ENCODE data around the gene CAMTA1.

The CAMTA1 gene

GRCh38 chr1:6848816-6849215 lies 63.6 kb downstream of the CAMTA1 start:
- no peak overlapping the region for H3K4me3 ChIP-seq (ENCODE audit: low read depth, low read length)
- no peak for TF ChIP-seq CTCF (IDR thresholded peaks at IDR 0.05; ENCODE audit: borderline replicate concordance, insufficient read depth, low read depth, low read length)

GRCh38 chr1:6850537-6850936 lies 65.3 kb downstream of the CAMTA1 start:
- TF ChIP-seq CTCF (IDR thresholded peaks at IDR 0.05; ENCODE audit: borderline replicate concordance, insufficient read depth, low read depth, low read length): no peak
- H3K4me3 ChIP-seq (ENCODE audit: low read depth, low read length): no peak overlapping the region

- TF ChIP-seq CTCF (IDR thresholded peaks at IDR 0.05; ENCODE audit: borderline replicate concordance, insufficient read depth, low read depth, low read length): no peak
- no peak overlapping the region for H3K4me3 ChIP-seq (ENCODE audit: low read depth, low read length)
Observed at GRCh38 chr1:6852136-6852890, 67.1 kb downstream of the CAMTA1 start.

GRCh38 chr1:6854166-6854565 lies 68.9 kb downstream of the CAMTA1 start:
- no peak overlapping the region for H3K4me3 ChIP-seq (ENCODE audit: low read depth, low read length)
- TF ChIP-seq CTCF (IDR thresholded peaks at IDR 0.05; ENCODE audit: borderline replicate concordance, insufficient read depth, low read depth, low read length): no peak

GRCh38 chr1:6857831-6858230 lies 72.6 kb downstream of the CAMTA1 start:
- TF ChIP-seq CTCF (IDR thresholded peaks at IDR 0.05; ENCODE audit: borderline replicate concordance, insufficient read depth, low read depth, low read length): no peak
- H3K4me3 ChIP-seq (ENCODE audit: low read depth, low read length): no peak overlapping the region

GRCh38 chr1:6858596-6858995 lies 73.3 kb downstream of the CAMTA1 start:
- H3K4me3 ChIP-seq (ENCODE audit: low read depth, low read length): no peak overlapping the region
- no peak for TF ChIP-seq CTCF (IDR thresholded peaks at IDR 0.05; ENCODE audit: borderline replicate concordance, insufficient read depth, low read depth, low read length)
